Kidney tubule cell (primary cell): ENCODE results near the gene CPT1A.

Experiments
- DNase-seq: peaks from one replicate; pipeline ENCODE4 v3.0.0-alpha.2; 2018; ENCODE audit warnings: low spot score

The CPT1A gene

GRCh38 chr11:68707527-68707926, 134.2 kb downstream of the CPT1A start:
- DNase-seq, result no peak

- no peak for DNase-seq
Measured at GRCh38 chr11:68704887-68705286, 136.8 kb downstream of the CPT1A start.
